Upper lobe of left lung (tissue), 6 donors: ENCODE results near the gene CPZ. TPM values are rescaled to one million over a fixed set of nuclear protein-coding genes. Genes with fewer than 3 reads are reported as not detected.

Source experiments
- ATAC-seq, 2 donors: fragments of 200-7000 bp; cut with Tn5 transposase; one replicate each; pipeline ENCODE4 v1.9.1; 2022; ENCODE audit warnings: mild to moderate bottlenecking in 2 of 2, moderate library complexity in 2 of 2; ENCODE audit not compliant: low FRiP score in 2 of 2
- DNase-seq, 2 donors: peaks; one replicate each; pipeline ENCODE4 v3.0.0-alpha.2; 2019 to 2020
- H3K27ac ChIP-seq, 4 donors: fragments of 200-600 bp; sonication (generic); one replicate each; pipeline ENCODE4 v1.5.1; 2016 to 2019
- H3K27me3 ChIP-seq, 4 donors: fragments of 200-600 bp; sonication (generic); one replicate each; pipeline ENCODE4 v1.5.1; 2017 to 2019
- H3K36me3 ChIP-seq, 4 donors: fragments of 200-600 bp; sonication (generic); one replicate each; pipeline ENCODE4 v1.5.1; 2016 to 2019
- H3K4me1 ChIP-seq, 4 donors: fragments of 200-600 bp; sonication (generic); one replicate each; pipeline ENCODE4 v1.5.1; 2018 to 2019
- H3K4me3 ChIP-seq, 4 donors: fragments of 200-600 bp; sonication (generic); one replicate each; pipeline ENCODE4 v1.5.1; 2017 to 2019; ENCODE audit warnings: mild to moderate bottlenecking in 2 of 4, moderate library complexity in 1 of 4
- H3K9me3 ChIP-seq, 4 donors: fragments of 200-600 bp; sonication (generic); one replicate each; pipeline ENCODE4 v1.5.1; 2018 to 2019
- EP300 ChIP-seq, 4 donors: sonication (generic); formaldehyde crosslinking; IDR thresholded peaks; one replicate each; pipeline ENCODE4 v1.5.1; 2017; ENCODE audit warnings: antibody characterized with exemption in 4 of 4, control low read depth in 2 of 4
- POLR2A ChIP-seq, 4 donors: fragments of 450-650 bp; IDR thresholded peaks; one replicate each; pipeline ENCODE4 v1.5.1; 2016 to 2017; ENCODE audit warnings: antibody characterized with exemption in 4 of 4, mild to moderate bottlenecking in 2 of 4
- POLR2AphosphoS5 ChIP-seq, 2 donors: sonication (generic); formaldehyde crosslinking; IDR thresholded peaks; one replicate each; pipeline ENCODE4 v1.5.1; 2017; ENCODE audit warnings: antibody characterized with exemption in 2 of 2
- WGBS, 2 donors: methylation state at CpG; one replicate each; pipeline ENCODE4 v1.1.5; 2017 to 2018; 5-methylcytosine and 5-hydroxymethylcytosine counted together
- total RNA-seq, 6 donors: library from RNA; depleted of rRNA in 4 of 6; stranded (reverse); fragments of >200 nt in 4 of 6; gene quantifications; one replicate each; pipeline versions ENCODE4 v1.1.0 to v1.2.1, GENCODE V29; 2016 to 2021
- TF ChIP-seq, protein P1 (sequence below), 6 experiments: fragments of 450-650 bp in 4 of 6; fragments of 200-600 bp in 2 of 6; sonication (generic) in 2 of 6; IDR thresholded peaks; one replicate each; pipeline ENCODE4 v1.5.1; 2016 to 2019; ENCODE audit warnings: antibody characterized with exemption in 6 of 6
- donor health status: DM: no; HTN: no; CAD: no; lungs with moderate emphysema.
- donor health status: DM: no; HTN: yes; CAD: no; lungs with severe emphysema.

Gene CPZ
- total RNA-seq, 6 donors from 2014 or later, result 0.78 to 8.6 (median 1.2) TPM; not detected in 2

DNA sequence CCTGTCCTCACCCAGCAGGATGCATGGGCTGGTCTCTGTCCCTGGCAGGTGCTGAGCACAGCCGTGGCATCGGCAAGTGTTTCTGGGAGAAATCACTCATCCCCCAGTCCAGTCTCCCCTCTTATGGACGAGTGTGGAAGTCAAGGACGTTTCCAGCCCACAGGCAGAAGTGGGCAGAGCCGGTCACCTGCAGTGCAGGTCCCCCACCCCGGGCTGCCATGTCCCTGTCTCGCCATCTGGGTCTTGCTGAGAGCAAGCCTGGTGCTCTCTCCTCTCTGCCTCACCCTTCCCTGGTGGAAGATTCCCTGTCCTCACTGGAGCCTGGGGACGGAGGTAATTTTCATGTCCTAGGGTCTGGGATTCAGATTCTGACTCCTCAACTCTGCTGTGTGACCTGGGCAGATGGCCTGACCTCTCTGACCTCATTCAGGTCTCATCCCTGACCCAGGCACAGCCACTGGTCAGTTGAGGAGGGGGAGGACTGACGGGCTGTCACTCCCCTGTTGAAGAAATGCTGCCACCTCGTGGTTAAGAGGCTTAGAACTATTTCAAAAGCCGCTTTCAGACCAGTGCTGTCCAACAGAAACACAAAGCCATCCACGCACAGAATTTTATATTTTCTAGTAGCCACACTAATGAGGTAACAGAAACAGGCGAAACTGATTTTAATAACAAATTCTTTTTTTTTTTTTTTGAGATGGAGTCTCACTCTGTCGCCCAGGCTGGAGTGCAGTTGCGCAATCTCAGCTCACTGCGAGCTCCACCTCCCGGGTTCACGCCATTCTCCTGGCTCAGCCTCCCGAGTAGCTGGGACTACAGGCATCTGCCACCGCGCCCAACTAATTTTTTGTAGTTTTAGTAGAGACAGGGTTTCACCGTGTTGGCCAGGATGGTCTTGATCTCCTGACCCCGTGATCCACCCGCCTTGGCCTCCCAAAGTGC, 1.8 kb downstream of the CPZ start:
- DNase-seq, result peak; percentile 39 to 42
- TF ChIP-seq, protein P1, sequence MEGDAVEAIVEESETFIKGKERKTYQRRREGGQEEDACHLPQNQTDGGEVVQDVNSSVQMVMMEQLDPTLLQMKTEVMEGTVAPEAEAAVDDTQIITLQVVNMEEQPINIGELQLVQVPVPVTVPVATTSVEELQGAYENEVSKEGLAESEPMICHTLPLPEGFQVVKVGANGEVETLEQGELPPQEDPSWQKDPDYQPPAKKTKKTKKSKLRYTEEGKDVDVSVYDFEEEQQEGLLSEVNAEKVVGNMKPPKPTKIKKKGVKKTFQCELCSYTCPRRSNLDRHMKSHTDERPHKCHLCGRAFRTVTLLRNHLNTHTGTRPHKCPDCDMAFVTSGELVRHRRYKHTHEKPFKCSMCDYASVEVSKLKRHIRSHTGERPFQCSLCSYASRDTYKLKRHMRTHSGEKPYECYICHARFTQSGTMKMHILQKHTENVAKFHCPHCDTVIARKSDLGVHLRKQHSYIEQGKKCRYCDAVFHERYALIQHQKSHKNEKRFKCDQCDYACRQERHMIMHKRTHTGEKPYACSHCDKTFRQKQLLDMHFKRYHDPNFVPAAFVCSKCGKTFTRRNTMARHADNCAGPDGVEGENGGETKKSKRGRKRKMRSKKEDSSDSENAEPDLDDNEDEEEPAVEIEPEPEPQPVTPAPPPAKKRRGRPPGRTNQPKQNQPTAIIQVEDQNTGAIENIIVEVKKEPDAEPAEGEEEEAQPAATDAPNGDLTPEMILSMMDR (IDR thresholded peaks at IDR 0.05), result peak in 5 of 6 experiments; percentile 42 to 66 (median 53)
- no peak for TF ChIP-seq EP300 (IDR thresholded peaks at IDR 0.05)
- TF ChIP-seq POLR2AphosphoS5 (IDR thresholded peaks at IDR 0.05), result no peak
- Histone ChIP-seq H3K4me1 (peaks cover 3 to 12% (median 6%) of the 10 kb centered on the region in 4 donors), H3K9me3 (no peaks in the 10 kb centered on the region), H3K4me3 (no peak overlapping the region), H3K27me3 (peaks cover 0 to 24% (median 6%) of the 10 kb centered on the region in 4 donors), H3K36me3 (no peaks in the 10 kb centered on the region), H3K27ac (no peak overlapping the region)
- peak in 1 of 2 donors; percentile 74 for ATAC-seq
- 51 to 56% methylated on average over 17 to 22 of the region's 24 CpGs for WGBS, 2 donors

DNA sequence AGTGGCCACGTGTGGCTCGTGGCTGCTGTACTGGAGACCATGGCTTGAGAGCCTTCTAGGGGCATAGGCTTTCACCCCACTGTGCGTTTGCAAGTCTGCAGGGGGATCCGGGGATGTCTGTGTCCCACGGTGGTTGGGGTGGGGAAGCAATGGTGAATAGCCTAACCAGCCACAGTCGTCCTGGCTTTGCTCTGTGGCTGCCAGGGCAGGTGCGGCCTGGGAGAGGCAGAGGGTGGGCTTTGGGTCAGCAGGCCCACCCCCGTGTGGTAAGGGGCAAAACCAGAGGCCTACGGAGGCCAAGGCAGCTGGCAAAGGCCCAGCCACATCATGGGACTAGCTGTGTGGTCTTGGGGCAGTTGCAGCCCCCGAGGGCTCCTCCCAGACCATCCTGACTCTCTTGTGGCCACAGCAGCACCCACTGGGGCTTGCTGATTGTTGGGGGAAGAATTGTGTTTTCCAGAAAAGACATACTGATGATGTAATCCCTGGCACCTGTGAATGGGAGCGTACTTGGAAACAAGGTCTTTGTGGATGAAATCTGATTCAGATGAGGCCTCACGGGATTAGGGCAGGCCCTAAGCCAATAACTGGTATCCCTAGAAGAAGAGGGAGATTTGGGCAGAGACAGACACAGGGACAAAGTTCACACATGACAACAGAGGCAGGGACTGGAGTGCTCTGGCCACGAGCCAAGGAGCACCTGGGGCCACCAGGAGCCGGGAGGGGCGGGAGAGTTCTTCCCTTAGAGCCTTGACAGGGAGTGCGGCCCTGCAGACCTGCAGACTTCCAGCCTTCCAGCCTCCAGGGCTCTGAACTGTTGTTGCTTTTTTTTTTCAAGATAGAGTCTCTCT, 2.9 kb downstream of the CPZ start:
- 63 to 67% methylated on average over 13 to 15 of the region's 16 CpGs for WGBS, 2 donors
- Histone ChIP-seq H3K4me1 (peaks cover 3 to 12% (median 6%) of the 10 kb centered on the region in 4 donors), H3K36me3 (no peaks in the 10 kb centered on the region), H3K9me3 (no peaks in the 10 kb centered on the region), H3K4me3 (no peak overlapping the region), H3K27me3 (peaks cover 0 to 24% (median 6%) of the 10 kb centered on the region in 4 donors), H3K27ac (no peak overlapping the region)
- DNase-seq (peak in 1 of 2 donors; percentile 29), ATAC-seq (no peak)
- no peak for TF ChIP-seq POLR2AphosphoS5 (IDR thresholded peaks at IDR 0.05)
- TF ChIP-seq, protein P1 (IDR thresholded peaks at IDR 0.05), result no peak
- no peak for TF ChIP-seq POLR2A (IDR thresholded peaks at IDR 0.05)
- no peak for TF ChIP-seq EP300 (IDR thresholded peaks at IDR 0.05)

DNA sequence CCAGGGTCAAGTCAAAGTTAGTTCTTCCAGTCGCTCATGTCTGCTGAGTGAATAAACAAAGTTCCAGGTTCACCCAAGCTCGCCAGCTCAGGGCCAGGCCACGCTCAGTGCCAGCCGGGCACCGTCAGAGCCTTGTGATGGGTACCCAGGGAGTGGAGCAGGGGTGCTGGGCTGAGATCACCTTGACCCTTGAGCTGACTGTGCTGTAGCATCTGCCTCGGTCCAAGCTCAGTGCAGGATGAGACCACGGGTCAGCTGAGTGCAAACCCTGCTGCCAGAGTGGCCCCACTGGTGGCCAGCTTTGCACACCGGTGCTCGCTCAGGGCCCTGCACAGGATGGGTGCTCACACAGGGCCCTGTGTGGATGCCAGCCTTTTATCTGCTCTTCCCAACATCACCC, 4.3 kb downstream of the CPZ start:
- DNase-seq, result peak in 1 of 2 donors; percentile 63
- 70 to 91% methylated on average over 4 to 9 of the region's 9 CpGs for WGBS, 2 donors
- ATAC-seq, result no peak

DNA sequence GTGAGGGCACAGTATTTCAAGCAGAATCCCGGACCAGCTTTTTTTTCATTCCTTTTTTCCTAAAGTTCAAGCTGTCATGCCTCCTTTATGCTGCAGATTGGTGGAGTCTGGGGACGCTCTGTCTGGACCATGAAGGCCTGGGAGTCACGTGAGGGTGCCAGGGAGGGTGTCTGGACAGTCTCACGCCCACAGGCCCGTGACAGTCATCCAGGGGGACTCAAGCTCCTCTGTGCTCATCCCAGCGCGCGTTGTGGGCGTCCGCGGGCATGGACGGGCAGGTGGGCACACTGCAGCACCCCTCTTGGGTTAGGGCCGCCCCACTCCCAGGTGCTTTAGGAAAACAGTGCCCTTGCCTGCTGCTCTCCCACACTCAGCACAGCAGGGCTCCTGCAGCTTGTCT, 4.8 kb downstream of the CPZ start:
- TF ChIP-seq POLR2A (IDR thresholded peaks at IDR 0.05) (no peak), EP300 (IDR thresholded peaks at IDR 0.05) (no peak)
- TF ChIP-seq, protein P1 (IDR thresholded peaks at IDR 0.05), result no peak
- no peak for ATAC-seq
- H3K9me3 ChIP-seq, result no peaks in the 10 kb centered on the region
- WGBS, 2 donors, result 87 to 90% methylated on average over 11 to 13 of the region's 13 CpGs
- no peak overlapping the region for H3K4me3 ChIP-seq
- peaks cover 3 to 11% (median 6%) of the 10 kb centered on the region in 4 donors for H3K4me1 ChIP-seq
- no peaks in the 10 kb centered on the region for H3K36me3 ChIP-seq
- peak in 1 of 2 donors; percentile 69 for DNase-seq
- peaks cover 0 to 16% (median 5%) of the 10 kb centered on the region in 4 donors for H3K27me3 ChIP-seq
- no peak overlapping the region for H3K27ac ChIP-seq

More for the DNA sequence above, 4.3 kb downstream of the CPZ start:
- Histone ChIP-seq H3K4me3 (no peak overlapping the region), H3K27me3 (peaks cover 0 to 20% (median 6%) of the 10 kb centered on the region in 4 donors), H3K27ac (no peak overlapping the region), H3K9me3 (no peaks in the 10 kb centered on the region), H3K36me3 (no peaks in the 10 kb centered on the region), H3K4me1 (peaks cover 3 to 12% (median 6%) of the 10 kb centered on the region in 4 donors)
- TF ChIP-seq, protein P1 (IDR thresholded peaks at IDR 0.05), result no peak
- no peak for TF ChIP-seq POLR2AphosphoS5 (IDR thresholded peaks at IDR 0.05)
- TF ChIP-seq EP300 (IDR thresholded peaks at IDR 0.05), result no peak
- TF ChIP-seq POLR2A (IDR thresholded peaks at IDR 0.05), result no peak
